GM20431 (cell line): ENCODE measurements around the gene KLC1.

ENCODE experiments used
- in situ Hi-C: fragments of 300-500 bp; cut with MseI, MboI; formaldehyde crosslinking; loops from one replicate; pipeline ENCODE4 v1.15.0; 2020; ENCODE audit warnings: low sequenced_read_pairs; ENCODE audit not compliant: unreplicated experiment

KLC1 gene

DNA sequence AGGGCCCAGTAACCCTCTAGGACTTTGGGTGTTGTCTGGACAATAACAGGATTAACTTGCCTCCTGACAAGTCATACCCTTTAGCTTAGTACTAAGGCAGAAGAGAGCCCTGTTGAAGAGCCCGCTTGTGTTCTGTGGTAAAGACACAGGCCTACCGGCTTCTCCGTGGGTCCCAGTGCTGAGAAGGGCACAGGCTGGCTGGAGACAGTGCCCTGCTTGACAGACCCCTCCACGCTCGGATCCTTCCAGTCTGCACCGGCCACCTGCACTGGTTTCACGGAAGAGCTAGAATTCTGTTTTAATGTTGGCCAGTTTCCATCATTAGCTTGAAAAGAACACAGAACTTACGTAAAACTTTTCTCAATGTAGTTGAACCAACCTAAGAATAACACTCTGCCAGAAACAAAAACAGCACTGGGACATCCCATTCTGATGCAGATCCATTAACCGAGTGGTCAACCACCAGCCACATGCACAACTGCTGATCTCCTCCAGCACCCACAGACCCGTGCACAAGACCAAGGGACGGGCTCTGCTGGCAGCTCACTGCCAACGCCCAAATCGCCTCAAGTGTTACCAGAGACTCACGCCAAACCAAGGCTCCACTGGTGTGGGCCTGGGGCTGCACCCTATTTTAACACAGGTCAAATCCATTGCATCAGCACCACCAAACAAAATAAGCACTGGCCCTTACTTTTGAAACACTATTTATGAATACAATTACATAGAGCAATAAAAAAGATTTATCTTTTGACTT, 113.7 kb downstream of the KLC1 start:
- in situ Hi-C loops: no loop called here

- in situ Hi-C loops: no loop called here
These were observed 114.7 kb downstream of the KLC1 start for GRCh38 chr14:103743691-103744090.

DNA sequence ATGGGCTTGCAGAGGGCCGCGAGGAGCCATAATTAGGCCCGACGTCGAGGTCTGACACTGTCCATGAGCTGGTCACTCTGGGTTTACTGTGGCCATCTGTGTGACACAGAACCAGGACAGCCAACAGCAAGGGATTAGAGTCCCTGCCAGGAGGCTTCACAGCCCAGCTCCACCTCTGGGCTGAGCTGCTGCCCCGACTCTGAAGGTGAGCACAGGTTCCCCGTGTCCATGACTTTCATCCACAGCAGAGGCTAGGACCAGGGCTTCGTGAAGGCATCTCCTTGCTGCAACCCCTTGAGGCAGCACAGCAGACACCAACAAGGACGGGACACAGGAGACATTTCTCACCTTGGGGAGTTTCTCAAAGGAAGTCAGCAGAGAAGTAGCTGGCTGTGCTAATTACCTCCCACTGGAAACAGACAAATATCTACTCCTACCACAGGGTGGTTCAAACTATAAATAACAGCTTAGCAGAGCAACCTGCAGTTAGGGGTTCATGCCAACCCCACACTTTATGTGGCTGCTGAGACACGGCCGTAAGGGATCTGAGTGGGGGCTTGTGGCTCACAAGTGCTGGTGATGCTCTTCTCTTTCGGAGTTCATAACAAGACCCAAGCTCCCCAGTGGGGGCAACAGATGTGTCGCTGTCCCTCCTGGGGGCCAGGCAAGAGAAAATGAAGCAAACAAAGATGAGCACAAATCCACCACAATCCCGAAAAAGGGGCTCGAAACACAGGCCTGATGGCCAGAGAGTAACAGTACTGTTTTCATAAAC, 115.8 kb downstream of the KLC1 start:
- in situ Hi-C loops: no loop called here

- in situ Hi-C loops: no loop called here
These were observed 116.4 kb downstream of the KLC1 start for GRCh38 chr14:103745424-103745823.

- in situ Hi-C loops: no loop called here
These were observed 117.7 kb downstream of the KLC1 start for GRCh38 chr14:103746701-103747100.

DNA sequence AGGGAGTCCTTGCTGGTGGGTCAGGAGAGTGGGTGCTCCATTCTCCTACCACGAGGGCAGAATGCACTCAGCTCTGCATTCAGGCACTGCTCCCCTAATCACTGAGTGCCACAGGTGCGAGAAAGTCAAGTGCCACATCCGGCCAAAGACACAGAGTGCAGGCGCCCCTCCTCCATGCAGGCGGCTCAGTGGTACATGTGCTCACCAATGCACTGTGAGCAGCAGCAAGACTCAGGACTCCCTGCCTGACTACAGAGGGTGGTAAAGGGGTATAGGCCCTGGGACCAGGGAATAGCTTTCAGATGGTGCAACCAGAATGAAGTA, 119.5 kb downstream of the KLC1 start:
- in situ Hi-C loops: no loop called here

GRCh38 chr14:103749452-103749851, 120.4 kb downstream of the KLC1 start:
- in situ Hi-C loops: no loop called here

DNA sequence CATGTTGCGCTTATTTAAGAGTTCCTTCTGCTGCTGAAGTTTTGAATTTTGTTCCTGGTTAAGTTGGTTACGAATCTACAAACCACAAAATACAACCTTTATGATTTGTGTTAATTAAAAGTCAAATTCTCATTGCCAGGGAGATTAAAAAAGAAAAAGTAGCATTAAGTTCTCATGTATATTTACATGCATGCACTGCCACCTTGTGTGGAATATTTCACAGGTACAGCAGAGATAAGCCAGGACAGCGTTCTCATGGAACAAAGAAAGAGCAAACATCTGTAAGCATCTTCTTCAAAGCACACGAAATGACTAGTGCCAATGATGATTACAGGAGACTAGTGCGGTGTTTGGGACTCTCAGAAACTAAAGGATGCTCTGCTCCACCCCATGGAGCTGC, 120.8 kb downstream of the KLC1 start:
- in situ Hi-C loops: no loop called here
